Stomach (tissue), 4 donors: ENCODE measurements around the gene MRPS18A.

ENCODE experiments used
- EP300 ChIP-seq: sonication (generic); formaldehyde crosslinking; IDR thresholded peaks from one replicate; pipeline ENCODE4 v1.6.1; 2017; ENCODE audit warnings: antibody characterized with exemption
- POLR2A ChIP-seq, 4 donors: fragments of 450-650 bp; IDR thresholded peaks; one replicate each; pipeline ENCODE4 v1.6.1; 2016; ENCODE audit warnings: antibody characterized with exemption in 4 of 4, control low read depth in 2 of 4, mild to moderate bottlenecking in 1 of 4, moderate library complexity in 1 of 4
- POLR2AphosphoS5 ChIP-seq, 3 donors: sonication (generic); formaldehyde crosslinking; IDR thresholded peaks; one replicate each; pipeline ENCODE4 v1.6.1; 2016; ENCODE audit warnings: antibody characterized with exemption in 3 of 3
- TF ChIP-seq, protein P1 (sequence below), 7 experiments: fragments of 450-650 bp in 4 of 7; fragments of 200-600 bp in 3 of 7; sonication (generic) in 3 of 7; IDR thresholded peaks; one replicate each; pipeline ENCODE4 v1.5.1; 2016 to 2019; ENCODE audit warnings: antibody characterized with exemption in 7 of 7, control low read depth in 2 of 7, mild to moderate bottlenecking in 1 of 7

DNA sequence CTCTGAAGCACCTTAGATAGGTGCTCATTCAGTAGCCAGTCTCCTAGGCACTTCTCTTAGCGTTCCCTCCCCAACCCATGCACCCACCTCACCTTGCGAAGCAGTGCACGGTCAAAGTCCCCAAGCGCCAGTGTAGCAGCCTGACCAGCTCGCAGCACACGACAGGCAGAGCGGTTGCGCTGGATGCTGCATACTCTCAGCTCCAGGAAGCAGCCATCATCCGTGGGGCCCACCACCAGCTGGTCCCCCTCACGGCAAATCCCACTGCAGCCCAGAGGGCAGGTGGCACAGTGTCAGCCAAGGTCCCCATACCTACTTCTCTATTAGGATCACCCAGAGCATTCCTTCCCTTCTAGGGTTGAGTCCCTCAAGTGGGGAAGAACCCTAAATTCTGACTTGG is 65.0 kb downstream of the MRPS18A start:
- TF ChIP-seq, protein P1, sequence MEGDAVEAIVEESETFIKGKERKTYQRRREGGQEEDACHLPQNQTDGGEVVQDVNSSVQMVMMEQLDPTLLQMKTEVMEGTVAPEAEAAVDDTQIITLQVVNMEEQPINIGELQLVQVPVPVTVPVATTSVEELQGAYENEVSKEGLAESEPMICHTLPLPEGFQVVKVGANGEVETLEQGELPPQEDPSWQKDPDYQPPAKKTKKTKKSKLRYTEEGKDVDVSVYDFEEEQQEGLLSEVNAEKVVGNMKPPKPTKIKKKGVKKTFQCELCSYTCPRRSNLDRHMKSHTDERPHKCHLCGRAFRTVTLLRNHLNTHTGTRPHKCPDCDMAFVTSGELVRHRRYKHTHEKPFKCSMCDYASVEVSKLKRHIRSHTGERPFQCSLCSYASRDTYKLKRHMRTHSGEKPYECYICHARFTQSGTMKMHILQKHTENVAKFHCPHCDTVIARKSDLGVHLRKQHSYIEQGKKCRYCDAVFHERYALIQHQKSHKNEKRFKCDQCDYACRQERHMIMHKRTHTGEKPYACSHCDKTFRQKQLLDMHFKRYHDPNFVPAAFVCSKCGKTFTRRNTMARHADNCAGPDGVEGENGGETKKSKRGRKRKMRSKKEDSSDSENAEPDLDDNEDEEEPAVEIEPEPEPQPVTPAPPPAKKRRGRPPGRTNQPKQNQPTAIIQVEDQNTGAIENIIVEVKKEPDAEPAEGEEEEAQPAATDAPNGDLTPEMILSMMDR (IDR thresholded peaks at IDR 0.05) = no peak
- TF ChIP-seq POLR2AphosphoS5 (IDR thresholded peaks at IDR 0.05) (no peak), EP300 (no peak), POLR2A (IDR thresholded peaks at IDR 0.05) (no peak)
